ENCODE measurements around the gene DIS3L2. TPM values are rescaled to one million over a fixed set of nuclear protein-coding genes. Genes with fewer than 3 reads are reported as not detected.

DIS3L2 gene
- total RNA-seq, 1 donor from 2014 or later, result 34.3 TPM

DNA sequence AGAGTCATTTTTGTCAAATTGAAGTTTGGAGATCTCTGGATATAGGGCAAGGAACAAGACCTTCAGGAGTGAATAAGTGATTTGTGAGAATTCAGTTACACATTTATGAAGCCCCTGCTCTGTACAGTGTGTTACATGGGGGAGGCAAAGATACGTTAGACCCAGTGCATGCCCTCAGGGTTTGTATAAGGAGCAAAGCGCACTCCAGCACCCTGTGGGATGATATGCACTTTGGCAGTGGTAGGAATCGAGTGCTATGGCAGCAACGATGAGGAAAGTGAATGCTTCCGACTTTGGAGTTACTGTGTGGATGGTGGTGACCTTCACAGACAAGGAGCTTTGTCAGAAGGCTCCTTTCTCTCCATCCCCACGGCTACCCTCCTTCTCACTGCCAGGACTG is 342.7 kb downstream of the DIS3L2 start:
- Mint-ChIP-seq H3K4me3 (ENCODE audit: unreplicated experiment) (no peak overlapping the region), H3K4me1 (ENCODE audit: unreplicated experiment) (peaks cover 8% of the 10 kb centered on the region), H3K27me3 (ENCODE audit: unreplicated experiment) (no peaks in the 10 kb centered on the region), H3K9me3 (ENCODE audit: unreplicated experiment) (peaks cover 7% of the 10 kb centered on the region), H3K36me3 (ENCODE audit: unreplicated experiment) (peaks cover 21% of the 10 kb centered on the region), H3K27ac (ENCODE audit: unreplicated experiment) (no peak overlapping the region)
- no peak for TF ChIP-seq CTCF (IDR thresholded peaks at IDR 0.05)
- DNase-seq (ENCODE audit: extremely low spot score, unreplicated experiment), result no peak

DNA sequence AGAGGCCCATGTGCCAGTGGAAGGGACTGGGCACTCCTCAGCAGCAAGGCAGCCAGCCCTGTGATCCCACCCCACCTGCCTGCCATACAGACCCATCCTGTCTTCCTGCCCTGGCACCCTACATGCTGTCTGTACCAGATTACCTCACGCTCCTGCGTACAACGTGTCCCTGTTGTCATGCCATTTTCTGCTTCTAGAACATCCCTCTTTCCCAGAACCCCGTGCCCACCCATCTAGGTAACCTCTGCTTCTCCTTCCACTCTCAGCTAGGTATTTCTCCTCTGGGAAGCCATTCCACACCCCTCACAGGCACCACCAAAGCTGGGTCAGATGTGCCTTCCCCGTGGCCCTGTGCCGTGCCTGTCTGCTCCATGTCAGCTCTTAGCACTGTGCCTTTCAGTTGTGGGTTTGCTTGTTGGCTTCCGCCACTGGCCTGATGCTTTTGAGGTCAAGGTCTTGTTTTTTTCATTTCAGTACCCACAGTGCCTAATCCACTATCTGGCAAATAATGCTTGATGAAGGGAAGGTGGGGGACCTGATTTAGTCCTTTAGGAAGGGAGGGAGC is 345.3 kb downstream of the DIS3L2 start:
- Mint-ChIP-seq H3K27ac (ENCODE audit: unreplicated experiment) (peak overlapping the region; percentile 2), H3K4me1 (ENCODE audit: unreplicated experiment) (no peaks in the 10 kb centered on the region), H3K27me3 (ENCODE audit: unreplicated experiment) (no peaks in the 10 kb centered on the region), H3K36me3 (ENCODE audit: unreplicated experiment) (peaks cover 12% of the 10 kb centered on the region), H3K4me3 (ENCODE audit: unreplicated experiment) (no peak overlapping the region), H3K9me3 (ENCODE audit: unreplicated experiment) (peaks cover 7% of the 10 kb centered on the region)
- DNase-seq (ENCODE audit: extremely low spot score, unreplicated experiment), result no peak
- TF ChIP-seq CTCF (IDR thresholded peaks at IDR 0.05), result no peak

GRCh38 chr2:232307854-232308253 is 346.3 kb downstream of the DIS3L2 start:
- TF ChIP-seq CTCF (IDR thresholded peaks at IDR 0.05), result no peak
- Mint-ChIP-seq H3K4me1 (ENCODE audit: unreplicated experiment) (no peaks in the 10 kb centered on the region), H3K27me3 (ENCODE audit: unreplicated experiment) (no peaks in the 10 kb centered on the region), H3K9me3 (ENCODE audit: unreplicated experiment) (peaks cover 17% of the 10 kb centered on the region), H3K36me3 (ENCODE audit: unreplicated experiment) (peaks cover 20% of the 10 kb centered on the region), H3K27ac (ENCODE audit: unreplicated experiment) (no peak overlapping the region), H3K4me3 (ENCODE audit: unreplicated experiment) (no peak overlapping the region)
- DNase-seq (ENCODE audit: extremely low spot score, unreplicated experiment), result no peak

DNA sequence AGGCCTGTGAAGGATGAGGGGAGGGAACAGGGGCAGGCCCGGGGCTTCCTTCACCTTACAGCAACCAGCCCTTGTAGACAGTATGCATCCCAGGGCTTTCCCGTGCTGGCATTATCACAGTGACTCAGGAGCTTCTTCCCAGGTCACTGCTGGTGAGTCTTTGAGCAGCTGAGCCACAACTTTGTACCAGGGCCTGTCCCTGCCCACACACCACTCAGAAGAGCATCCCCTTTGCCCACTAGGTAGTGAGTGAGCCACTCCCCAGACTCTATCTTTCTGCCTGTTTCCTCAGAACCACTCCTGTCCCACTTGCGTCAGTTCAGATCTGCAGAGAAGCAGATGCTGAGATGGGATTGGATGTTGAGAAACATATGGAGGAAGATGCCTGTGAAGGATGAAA is 347.5 kb downstream of the DIS3L2 start:
- H3K4me1 Mint-ChIP-seq (ENCODE audit: unreplicated experiment), result no peaks in the 10 kb centered on the region
- TF ChIP-seq CTCF (IDR thresholded peaks at IDR 0.05), result no peak
- H3K36me3 Mint-ChIP-seq (ENCODE audit: unreplicated experiment), result peaks cover 23% of the 10 kb centered on the region
- H3K4me3 Mint-ChIP-seq (ENCODE audit: unreplicated experiment), result no peak overlapping the region
- no peak overlapping the region for H3K27ac Mint-ChIP-seq (ENCODE audit: unreplicated experiment)
- no peaks in the 10 kb centered on the region for H3K27me3 Mint-ChIP-seq (ENCODE audit: unreplicated experiment)
- H3K9me3 Mint-ChIP-seq (ENCODE audit: unreplicated experiment), result peaks cover 23% of the 10 kb centered on the region
- DNase-seq (ENCODE audit: extremely low spot score, unreplicated experiment), result no peak

DNA sequence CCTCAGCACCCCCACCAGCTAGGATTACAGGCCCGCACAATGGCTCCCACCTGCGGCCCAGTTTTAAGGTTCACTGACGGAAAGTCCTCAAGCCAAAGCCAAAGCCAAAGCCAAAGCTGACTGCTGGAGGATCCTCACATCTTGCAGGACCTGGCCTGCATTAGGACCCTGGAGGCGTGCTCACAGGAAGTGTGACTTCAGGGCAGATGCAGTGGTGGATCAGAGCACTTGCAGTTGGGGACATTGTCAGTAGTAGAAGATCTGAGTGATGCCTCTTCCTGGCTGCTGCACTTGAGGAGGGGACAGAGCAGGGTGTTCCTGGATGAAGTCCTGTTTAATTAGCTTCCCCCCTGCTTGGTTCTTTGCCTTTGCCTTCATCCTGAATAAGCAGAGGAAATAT is 348.1 kb downstream of the DIS3L2 start:
- Mint-ChIP-seq H3K9me3 (ENCODE audit: unreplicated experiment) (peaks cover 20% of the 10 kb centered on the region), H3K4me3 (ENCODE audit: unreplicated experiment) (no peak overlapping the region), H3K4me1 (ENCODE audit: unreplicated experiment) (peaks cover 1% of the 10 kb centered on the region), H3K27ac (ENCODE audit: unreplicated experiment) (no peak overlapping the region), H3K36me3 (ENCODE audit: unreplicated experiment) (peaks cover 20% of the 10 kb centered on the region), H3K27me3 (ENCODE audit: unreplicated experiment) (no peaks in the 10 kb centered on the region)
- no peak for DNase-seq (ENCODE audit: extremely low spot score, unreplicated experiment)
- no peak for TF ChIP-seq CTCF (IDR thresholded peaks at IDR 0.05)
